ENCODE measurements around the gene KLF16. TPM values are rescaled to one million over a fixed set of nuclear protein-coding genes. Genes with fewer than 3 reads are reported as not detected.

The KLF16 gene
- total and polyA plus RNA-seq, 9 of the 15 experiments (the other 6 are each of a cell fraction or from before 2014, with no cell fraction given), result 0.04 to 60.4 (median 6.8) TPM

GRCh38 chr19:1811942-1812425, 51.4 kb downstream of the KLF16 start, which contains the start of gene ATP8B3 (continued):
- TF ChIP-seq, protein P1, sequence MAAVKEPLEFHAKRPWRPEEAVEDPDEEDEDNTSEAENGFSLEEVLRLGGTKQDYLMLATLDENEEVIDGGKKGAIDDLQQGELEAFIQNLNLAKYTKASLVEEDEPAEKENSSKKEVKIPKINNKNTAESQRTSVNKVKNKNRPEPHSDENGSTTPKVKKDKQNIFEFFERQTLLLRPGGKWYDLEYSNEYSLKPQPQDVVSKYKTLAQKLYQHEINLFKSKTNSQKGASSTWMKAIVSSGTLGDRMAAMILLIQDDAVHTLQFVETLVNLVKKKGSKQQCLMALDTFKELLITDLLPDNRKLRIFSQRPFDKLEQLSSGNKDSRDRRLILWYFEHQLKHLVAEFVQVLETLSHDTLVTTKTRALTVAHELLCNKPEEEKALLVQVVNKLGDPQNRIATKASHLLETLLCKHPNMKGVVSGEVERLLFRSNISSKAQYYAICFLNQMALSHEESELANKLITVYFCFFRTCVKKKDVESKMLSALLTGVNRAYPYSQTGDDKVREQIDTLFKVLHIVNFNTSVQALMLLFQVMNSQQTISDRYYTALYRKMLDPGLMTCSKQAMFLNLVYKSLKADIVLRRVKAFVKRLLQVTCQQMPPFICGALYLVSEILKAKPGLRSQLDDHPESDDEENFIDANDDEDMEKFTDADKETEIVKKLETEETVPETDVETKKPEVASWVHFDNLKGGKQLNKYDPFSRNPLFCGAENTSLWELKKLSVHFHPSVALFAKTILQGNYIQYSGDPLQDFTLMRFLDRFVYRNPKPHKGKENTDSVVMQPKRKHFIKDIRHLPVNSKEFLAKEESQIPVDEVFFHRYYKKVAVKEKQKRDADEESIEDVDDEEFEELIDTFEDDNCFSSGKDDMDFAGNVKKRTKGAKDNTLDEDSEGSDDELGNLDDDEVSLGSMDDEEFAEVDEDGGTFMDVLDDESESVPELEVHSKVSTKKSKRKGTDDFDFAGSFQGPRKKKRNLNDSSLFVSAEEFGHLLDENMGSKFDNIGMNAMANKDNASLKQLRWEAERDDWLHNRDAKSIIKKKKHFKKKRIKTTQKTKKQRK (IDR thresholded peaks at IDR 0.05; ENCODE audit: borderline replicate concordance, low read depth, low read length), result no peak
- TF ChIP-seq SFPQ (IDR thresholded peaks at IDR 0.05; ENCODE audit: low read depth, low read length) (no peak), KHSRP (IDR thresholded peaks at IDR 0.05) (no peak), TFAM (CRISPR knock-in tag; conservative IDR thresholded peaks at IDR 0.05) (no peak), ZNF324 (CRISPR knock-in tag; IDR thresholded peaks at IDR 0.05) (no peak), ZNF134 (CRISPR knock-in tag; conservative IDR thresholded peaks at IDR 0.05) (no peak), CBFA2T3 (IDR thresholded peaks at IDR 0.05) (no peak), ZNF766 (CRISPR knock-in tag; conservative IDR thresholded peaks at IDR 0.05) (no peak), LEF1 (IDR thresholded peaks at IDR 0.05) (no peak), ZNF175 (CRISPR knock-in tag; IDR thresholded peaks at IDR 0.05; ENCODE audit: low read depth) (no peak), RBM25 (IDR thresholded peaks at IDR 0.05; ENCODE audit: low read depth, low read length, severe bottlenecking) (peak; percentile 100), DPF2 (IDR thresholded peaks at IDR 0.05) (no peak), ZKSCAN3 (CRISPR knock-in tag; IDR thresholded peaks at IDR 0.05) (no peak), CREB1 (IDR thresholded peaks at IDR 0.05) (no peak), CREB1 (CRISPR knock-in tag; IDR thresholded peaks at IDR 0.05) (no peak), KLF10 (CRISPR knock-in tag; IDR thresholded peaks at IDR 0.05) (no peak), ZFP36 (IDR thresholded peaks at IDR 0.05; ENCODE audit: low read depth, low read length, partially characterized antibody) (peak; percentile 96)
- TF ChIP-seq, protein P2, sequence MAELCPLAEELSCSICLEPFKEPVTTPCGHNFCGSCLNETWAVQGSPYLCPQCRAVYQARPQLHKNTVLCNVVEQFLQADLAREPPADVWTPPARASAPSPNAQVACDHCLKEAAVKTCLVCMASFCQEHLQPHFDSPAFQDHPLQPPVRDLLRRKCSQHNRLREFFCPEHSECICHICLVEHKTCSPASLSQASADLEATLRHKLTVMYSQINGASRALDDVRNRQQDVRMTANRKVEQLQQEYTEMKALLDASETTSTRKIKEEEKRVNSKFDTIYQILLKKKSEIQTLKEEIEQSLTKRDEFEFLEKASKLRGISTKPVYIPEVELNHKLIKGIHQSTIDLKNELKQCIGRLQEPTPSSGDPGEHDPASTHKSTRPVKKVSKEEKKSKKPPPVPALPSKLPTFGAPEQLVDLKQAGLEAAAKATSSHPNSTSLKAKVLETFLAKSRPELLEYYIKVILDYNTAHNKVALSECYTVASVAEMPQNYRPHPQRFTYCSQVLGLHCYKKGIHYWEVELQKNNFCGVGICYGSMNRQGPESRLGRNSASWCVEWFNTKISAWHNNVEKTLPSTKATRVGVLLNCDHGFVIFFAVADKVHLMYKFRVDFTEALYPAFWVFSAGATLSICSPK (IDR thresholded peaks at IDR 0.05; ENCODE audit: borderline replicate concordance), result no peak
- TF ChIP-seq, protein P3, sequence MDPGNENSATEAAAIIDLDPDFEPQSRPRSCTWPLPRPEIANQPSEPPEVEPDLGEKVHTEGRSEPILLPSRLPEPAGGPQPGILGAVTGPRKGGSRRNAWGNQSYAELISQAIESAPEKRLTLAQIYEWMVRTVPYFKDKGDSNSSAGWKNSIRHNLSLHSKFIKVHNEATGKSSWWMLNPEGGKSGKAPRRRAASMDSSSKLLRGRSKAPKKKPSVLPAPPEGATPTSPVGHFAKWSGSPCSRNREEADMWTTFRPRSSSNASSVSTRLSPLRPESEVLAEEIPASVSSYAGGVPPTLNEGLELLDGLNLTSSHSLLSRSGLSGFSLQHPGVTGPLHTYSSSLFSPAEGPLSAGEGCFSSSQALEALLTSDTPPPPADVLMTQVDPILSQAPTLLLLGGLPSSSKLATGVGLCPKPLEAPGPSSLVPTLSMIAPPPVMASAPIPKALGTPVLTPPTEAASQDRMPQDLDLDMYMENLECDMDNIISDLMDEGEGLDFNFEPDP (CRISPR knock-in tag; IDR thresholded peaks at IDR 0.05), result no peak
- TF ChIP-seq, protein P4, sequence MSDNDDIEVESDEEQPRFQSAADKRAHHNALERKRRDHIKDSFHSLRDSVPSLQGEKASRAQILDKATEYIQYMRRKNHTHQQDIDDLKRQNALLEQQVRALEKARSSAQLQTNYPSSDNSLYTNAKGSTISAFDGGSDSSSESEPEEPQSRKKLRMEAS (CRISPR knock-in tag; IDR thresholded peaks at IDR 0.05), result no peak
- TF ChIP-seq, protein P5, sequence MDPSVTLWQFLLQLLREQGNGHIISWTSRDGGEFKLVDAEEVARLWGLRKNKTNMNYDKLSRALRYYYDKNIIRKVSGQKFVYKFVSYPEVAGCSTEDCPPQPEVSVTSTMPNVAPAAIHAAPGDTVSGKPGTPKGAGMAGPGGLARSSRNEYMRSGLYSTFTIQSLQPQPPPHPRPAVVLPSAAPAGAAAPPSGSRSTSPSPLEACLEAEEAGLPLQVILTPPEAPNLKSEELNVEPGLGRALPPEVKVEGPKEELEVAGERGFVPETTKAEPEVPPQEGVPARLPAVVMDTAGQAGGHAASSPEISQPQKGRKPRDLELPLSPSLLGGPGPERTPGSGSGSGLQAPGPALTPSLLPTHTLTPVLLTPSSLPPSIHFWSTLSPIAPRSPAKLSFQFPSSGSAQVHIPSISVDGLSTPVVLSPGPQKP (CRISPR knock-in tag; IDR thresholded peaks at IDR 0.05), result no peak
